ENCODE results near the gene CCDC69.
"Not testable (repeated sequence)": the region's sequence is repeated elsewhere in the genome, so short reads cannot be mapped to it uniquely, and the experiment has no call there.

Gene CCDC69, protein sequence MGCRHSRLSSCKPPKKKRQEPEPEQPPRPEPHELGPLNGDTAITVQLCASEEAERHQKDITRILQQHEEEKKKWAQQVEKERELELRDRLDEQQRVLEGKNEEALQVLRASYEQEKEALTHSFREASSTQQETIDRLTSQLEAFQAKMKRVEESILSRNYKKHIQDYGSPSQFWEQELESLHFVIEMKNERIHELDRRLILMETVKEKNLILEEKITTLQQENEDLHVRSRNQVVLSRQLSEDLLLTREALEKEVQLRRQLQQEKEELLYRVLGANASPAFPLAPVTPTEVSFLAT

DNA sequence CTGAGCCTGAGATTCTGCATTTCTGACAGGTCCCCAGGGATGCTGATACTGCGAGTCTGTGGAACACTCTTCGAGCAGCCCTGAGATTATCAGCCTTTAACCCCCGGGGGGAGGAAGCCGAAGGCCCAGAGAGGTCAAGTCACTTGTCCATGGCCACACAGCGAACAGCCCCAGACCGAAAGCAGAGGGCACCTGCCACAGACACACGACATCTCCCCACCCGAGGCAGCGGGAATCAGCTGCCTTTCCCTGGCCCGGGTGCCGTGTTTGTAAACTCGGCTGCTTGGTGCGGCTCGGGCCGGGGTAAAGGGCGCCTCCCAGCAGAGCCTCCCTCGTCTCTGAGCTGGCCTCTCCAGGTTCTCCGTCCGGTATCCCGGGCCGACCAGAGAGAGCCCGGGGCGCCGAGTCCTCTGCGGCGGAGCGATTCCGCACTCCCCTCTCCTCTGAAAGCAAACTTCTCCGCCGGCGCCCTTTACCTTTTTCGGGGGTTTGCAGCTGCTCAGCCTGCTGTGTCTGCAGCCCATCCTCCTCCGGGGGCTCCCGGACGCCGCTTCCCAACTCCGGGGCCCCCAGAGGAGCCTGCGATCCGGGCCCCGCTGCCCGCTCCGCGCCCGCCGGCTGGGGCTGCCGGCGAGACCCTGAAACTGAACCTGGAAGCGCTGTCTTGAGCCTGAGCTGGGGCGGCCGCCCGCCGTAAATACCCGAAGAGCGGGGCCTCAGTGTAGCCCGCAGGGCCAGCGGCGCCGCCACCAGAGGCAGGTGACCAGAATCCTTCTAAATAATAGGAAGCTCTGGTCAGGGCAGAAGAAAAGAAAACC, at the start of gene CCDC69:
Gene CCDC69, minus strand, starts transcription at position 646 of the 818 bp plus-strand sequence. Its CDS starts 122 bp downstream, at position 524.
- peak; percentile 27 to 49 for DNase-seq

DNA sequence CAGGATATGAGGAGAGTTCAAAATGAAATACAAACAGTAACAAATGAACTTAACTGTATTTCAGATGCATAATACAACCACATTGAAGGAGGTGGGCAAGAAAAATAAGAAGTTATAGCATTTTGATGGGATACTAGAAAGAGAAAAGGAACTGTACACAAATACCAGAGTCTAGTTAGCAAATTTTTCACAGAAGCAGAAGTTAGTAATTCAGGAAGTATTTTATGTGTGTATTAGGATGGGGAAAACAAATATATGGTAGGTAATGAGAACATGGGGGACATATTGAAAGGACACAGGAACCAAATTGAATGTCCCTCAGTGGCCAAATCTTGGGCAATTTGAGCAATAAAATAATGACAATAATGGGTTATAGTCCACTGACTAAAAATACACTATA, 47.4 kb upstream of the CCDC69 start:
- no peak for DNase-seq

- DNase-seq: no peak
Measured at GRCh38 chr5:151270599-151270998, 46.7 kb upstream of the CCDC69 start.

DNA sequence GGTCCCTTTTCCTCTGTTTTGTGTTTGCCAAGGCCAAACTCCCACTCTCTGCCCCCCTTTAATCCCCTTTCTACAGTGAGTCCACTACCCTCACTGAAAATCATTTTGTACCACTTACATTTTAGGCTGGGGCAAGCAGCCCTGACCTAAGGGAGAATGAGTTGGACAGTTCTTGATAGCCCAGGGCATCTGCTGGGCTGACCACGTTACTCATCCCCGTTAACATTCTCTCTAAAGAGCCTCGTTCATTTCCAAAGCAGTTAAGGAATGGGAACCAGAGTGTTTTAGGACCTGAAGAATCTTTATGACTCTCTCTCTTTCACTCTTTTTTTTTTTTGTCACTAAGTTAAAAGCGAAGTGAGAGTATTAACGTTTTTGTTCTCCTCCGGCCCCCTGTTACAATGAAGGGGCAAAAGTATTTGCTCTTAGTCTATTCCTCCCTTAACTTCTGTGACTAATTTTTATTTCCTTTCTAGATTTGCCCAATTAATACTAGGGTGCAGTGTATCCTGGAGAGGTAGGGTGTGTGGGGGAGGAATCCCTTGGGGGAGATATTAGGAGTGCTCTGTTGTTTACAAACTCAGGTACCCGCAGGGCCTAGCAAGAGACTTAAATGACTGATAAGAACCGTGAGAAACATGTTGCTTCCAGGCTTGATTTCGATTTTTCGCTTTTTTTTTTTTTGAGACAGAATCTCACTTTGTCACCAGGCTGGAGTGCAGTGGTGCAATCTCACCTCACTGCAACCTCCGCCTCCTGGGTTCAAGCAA, 43.8 kb upstream of the CCDC69 start:
- no peak for DNase-seq

DNA sequence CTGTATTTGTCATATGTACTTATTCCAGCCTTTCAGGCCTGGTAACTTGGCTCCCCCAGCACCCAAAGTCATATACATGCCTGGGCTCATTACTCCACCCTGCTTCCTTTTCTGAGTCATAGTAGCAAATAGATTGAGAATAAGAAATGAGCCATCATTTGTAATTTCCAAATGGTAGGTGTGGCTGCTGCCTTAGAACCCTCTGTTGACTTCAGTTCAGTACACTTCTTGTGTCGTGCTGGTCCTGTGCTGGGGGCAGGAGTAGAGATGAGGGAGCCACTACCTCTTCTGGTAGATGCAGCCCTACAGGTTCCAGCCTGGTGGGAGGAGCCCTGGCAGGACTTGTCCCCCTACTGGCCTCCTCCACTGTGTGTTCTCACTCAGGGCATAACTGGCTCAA, 40.2 kb upstream of the CCDC69 start:
- no peak for DNase-seq

- DNase-seq: no peak
Measured at GRCh38 chr5:151262532-151262931, 38.6 kb upstream of the CCDC69 start.

- DNase-seq: no peak
Measured at GRCh38 chr5:151259931-151260330, 36.0 kb upstream of the CCDC69 start.

DNA sequence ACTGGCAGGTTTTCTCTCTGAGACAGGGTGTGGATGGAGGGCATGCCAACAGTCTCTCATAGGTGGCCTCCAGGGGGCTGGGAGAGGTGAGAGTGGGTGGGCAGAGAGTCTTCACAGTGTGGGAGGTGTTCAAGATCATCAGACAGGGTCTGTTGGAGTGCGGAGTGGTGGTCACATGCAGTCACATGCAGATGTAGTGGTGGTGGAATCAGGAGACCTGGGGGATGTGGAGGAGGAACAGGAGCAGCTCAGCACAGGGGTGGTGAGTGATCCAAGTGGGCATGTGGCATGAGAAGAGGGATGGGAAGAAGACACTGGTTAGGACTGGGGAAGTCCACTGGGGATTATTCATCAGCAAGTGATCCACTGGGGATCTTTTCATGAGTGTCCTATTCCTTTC, 34.9 kb upstream of the CCDC69 start:
- DNase-seq: no peak

DNA sequence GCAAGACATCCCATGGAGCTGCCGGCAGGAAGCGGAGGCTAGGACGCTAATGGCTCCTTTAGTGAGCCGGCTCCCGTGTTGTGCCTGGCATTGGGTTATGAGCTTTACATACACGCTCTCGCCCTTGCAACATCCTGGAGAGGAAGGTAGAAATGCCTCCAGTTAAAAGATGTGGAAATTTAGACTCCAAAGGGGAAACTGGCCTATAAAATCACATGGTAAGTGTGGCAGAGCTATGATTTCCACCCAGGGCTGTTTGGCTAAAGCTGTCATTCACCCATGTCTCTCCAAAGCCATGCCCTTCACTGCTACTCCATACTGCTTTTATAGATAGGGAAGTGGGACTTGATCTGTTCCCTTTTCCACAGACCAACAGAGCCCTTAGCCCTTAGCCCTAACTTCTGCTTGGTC, 34.3 kb upstream of the CCDC69 start:
- no peak for DNase-seq

DNA sequence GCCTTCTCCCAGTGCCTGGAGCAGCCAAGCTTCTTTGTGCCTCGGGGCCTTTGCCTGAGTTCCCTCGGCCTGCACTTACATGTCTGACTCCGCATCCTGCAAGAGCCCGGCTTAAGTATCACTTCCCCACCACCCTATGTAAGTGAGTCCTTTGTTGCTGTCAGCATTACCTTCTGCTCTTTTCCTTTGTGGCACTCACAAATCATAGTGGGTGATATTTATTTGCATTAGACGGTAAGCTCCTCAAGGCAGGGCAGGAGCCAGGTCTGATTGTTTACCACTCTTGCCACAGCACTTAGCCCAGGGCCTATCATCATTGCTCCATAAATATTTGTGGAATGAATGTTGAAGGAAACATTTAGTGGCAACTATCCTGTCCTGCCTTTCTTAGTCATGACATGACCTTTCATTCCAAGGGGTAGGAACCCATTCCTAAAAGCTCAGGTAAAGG, 33.9 kb upstream of the CCDC69 start:
- no peak for DNase-seq

DNA sequence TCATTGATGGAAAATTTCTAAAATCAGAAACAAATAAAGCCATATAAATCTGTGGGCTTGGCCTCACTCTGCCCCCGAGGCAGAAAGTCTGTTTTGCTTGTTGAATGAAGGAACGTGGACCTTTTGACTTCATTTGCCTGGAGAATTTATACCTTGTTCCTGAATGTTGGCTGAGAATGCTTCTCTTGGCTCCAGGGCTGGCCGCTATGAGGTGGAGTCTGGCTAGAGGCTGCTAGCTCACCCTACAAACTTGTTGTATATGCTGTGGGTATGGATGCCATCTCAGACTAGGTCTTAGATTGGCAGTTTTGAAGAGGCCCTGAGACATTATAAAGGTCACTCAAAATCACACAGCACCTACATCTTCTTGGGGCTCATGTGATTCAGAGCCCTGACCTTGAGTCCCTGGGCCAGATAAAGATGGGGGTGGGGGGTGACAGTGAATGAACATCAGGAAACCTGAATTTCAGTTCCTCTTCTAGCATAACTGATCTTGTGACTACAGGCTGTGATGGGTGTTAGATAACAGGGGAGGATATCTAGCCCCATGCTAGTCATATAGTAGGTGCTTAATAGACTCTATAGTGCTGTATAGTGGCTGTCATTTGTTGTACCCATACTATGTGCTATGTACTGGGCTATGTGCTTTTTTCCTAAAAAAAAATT, 31.9 kb upstream of the CCDC69 start:
- DNase-seq: no peak

DNA sequence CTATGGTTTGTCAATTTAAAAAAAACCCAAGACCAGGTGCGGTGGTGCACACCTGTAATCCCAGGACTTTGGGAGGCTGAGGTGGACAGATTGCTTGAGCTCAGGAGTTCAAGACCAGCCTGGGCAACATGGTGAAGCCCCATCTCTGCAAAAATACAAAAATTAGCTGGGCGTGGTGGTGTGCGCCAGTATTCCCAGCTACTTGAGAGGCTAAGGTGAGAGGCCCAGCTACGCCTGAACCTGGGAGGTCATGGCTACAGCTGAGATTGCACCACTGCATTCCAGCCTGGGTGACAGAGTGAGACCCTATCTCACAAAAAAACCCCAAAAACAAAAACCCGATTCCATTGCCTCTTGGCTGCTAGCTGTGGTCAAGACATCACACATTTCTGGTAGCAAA, 31.1 kb upstream of the CCDC69 start:
- DNase-seq: not testable (repeated sequence)

GRCh38 chr5:151254556-151254955, 30.7 kb upstream of the CCDC69 start:
- no peak for DNase-seq

DNA sequence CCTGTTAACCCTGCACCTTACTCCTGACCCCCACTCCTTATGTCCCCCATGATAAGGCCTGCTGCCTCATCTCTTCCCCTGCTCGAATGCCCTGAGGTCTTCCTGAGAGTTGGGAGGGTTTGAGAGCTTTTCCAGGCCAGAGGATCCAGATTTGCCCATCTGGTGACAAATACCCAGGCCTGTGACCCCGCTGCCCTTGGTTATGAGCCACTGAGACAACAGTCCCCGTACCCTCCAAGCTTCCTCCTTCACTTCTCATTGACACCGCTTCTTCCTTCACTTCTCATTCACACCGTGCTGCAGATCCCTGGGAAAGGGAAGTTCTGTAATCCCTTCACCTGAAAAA, 29.7 kb upstream of the CCDC69 start:
- DNase-seq: no peak

DNA sequence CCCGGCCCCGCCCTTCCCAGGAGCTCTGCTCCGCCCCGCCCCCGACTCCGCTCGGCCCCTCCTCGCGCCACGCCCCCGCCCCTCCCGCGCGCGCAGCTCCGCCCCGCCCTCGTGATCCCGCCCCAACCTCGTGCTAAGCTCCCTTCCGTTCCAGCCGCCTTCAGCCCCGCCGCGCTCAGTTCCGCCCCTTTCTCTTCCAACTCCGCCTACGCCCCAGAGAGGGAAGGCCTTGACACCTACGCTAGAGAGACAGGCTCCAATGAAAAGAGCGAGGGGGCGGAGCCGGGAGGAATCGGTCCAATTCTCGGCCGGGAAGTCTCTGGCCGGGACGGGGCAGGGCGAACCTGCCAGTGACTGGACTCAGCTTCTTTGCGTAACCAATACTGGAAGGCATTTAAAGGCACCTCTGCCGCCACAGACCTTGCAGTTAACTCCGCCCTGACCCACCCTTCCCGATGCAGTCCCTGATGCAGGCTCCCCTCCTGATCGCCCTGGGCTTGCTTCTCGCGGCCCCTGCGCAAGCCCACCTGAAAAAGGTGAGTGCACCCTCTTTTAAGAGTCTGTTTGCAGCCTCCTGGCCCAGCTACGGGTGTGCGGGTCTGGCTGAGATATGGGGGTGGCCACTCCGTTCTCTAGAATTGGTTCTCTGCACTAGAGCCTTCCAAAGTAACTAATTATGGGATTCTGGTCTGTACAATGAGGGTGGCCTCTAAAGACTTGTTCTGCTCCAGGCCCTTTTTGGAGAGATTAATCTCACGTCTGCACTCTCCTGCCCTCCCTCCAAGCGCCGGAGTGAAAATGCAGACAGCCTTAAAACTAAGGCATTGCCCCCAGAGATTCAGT, 29.1 kb upstream of the CCDC69 start, which contains the start of gene GM2A:
Gene GM2A, plus strand, starts transcription at position 424 of the 843 bp plus-strand sequence. Its CDS starts 32 bp downstream, at position 456.
- DNase-seq: peak; percentile 94 to 96

DNA sequence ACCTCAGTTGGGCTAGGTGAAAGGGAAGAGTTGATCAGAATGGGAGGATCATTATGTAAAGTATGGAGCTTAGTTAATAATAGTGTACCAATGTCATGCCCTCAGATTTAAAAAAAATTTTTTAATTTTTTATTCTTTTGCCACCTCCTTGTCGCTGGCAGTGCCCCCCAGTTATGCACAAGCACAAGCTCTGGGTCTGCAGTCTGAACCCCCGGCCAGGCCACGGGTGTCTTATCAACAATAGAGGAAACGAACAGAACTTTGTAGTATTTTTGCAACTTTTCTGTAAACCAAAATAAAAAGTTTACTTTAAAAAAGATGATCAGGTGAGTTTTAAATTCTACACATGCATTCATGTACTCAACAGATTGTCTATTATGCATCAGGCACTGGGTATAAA, 27.7 kb upstream of the CCDC69 start:
- no peak for DNase-seq

GRCh38 chr5:151251001-151251551, 27.2 kb upstream of the CCDC69 start:
- no peak for DNase-seq

GRCh38 chr5:151250346-151251000, 26.6 kb upstream of the CCDC69 start:
- no peak for DNase-seq

DNA sequence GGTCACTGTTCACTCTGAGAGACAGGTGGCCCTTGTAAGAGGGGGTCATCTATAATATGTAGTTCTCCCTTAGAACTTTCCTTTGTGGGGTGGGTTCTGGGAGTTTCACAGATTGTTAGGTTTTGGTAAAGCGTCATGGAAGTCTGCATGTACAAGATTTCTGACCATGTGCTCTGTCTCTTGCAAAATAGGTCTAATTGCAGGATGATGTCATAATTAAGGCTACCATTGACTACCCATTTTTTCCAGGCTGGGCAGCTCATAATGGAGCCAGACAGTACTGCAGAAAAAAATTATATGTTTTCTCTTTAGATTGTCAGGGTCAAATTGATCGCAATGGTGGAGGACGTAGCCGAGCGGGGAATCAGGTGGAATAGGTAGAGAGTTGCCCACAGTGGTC, 25.4 kb upstream of the CCDC69 start:
- DNase-seq: no peak

- DNase-seq: no peak
Measured at GRCh38 chr5:151248651-151249050, 24.8 kb upstream of the CCDC69 start.

DNA sequence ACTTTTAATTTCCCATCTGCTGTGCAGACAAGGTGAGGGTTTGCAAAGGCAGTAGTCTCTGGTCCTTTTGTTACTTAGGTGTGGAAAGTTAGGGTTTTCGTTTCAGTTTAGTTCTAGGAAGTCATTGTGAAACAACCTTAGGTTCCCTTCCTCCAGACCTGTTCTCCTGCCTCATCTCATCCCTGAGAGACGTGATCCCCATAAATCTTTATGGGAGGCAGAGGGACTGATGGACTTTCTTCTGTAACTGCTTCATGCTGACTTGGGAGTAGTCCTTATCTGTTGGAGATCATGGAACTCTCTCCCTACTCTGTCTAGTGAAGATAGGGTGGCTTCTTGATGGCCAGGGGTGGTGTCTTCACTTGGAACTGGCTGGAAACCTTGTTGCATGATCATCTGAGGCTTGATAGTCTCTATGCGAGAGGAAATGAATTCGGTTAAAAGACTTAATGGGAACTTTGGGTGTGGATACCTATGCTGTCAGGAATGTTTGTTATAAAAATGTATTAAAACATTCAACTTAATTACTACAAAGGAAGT, 21.9 kb upstream of the CCDC69 start:
- DNase-seq: no peak

All from NCI-H2081 (cell line).